HG02763 (cell line): Measurements from ENCODE around the gene DENND5B.
A peak's percentile ranks its signal among the peaks of the same experiment; 100 is the strongest.
"Not testable (repeated sequence)": the region's sequence is repeated elsewhere in the genome, so short reads cannot be mapped to it uniquely, and the experiment has no call there.

Experiments
- ATAC-seq: cut with Tn5 transposase; IDR thresholded peaks from one replicate; pipeline ENCODE4 v1.9.1; 2021; ENCODE audit warnings: mild to moderate bottlenecking, moderate library complexity; ENCODE audit not compliant: unreplicated experiment

Gene DENND5B

DNA sequence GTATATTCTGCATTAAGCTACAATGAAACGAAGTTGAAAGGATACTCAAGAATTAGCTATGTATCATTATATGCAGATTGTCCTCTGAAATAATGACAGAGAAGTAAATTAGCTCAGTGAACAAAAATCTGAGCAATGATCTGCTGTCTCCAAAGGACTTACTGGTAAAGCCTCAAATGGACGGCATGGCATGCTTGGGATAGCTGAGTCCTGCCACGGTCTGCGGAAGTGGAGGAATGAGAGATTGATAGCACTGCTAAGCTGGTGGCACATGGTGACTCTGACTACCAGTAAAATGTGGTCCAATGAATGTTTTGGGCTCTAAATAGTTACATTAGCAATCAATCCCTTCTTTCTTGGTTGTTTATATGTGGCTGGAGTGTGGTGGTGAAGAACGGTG, 3.7 kb upstream of the DENND5B start:
- no peak for ATAC-seq

DNA sequence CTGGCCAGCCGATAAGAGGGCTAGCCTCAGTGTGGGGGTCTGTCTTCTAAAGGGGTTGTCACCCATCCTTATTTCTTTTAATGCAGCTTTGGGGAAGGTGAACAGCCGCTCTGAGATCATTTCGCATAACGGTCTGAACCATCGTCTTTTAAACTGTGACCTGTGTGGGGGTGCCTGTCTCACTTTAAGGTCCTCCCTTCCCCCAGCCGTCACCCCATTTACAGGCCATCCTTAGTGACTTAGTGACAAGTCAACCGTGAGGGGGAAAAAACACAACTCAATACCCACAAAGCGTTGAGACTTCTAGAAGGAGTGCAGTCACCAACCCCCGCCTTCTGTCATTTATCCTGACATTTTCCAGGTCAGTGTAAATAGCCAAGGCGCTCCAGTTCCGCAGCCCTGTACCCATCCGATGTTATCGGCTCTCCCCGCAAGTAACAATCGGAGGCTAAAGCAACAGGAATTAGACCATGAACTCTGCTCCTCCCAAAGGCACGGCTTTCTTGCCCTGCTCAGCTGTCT, 505 bp upstream of the DENND5B start:
- peak; percentile 8 for ATAC-seq

DNA sequence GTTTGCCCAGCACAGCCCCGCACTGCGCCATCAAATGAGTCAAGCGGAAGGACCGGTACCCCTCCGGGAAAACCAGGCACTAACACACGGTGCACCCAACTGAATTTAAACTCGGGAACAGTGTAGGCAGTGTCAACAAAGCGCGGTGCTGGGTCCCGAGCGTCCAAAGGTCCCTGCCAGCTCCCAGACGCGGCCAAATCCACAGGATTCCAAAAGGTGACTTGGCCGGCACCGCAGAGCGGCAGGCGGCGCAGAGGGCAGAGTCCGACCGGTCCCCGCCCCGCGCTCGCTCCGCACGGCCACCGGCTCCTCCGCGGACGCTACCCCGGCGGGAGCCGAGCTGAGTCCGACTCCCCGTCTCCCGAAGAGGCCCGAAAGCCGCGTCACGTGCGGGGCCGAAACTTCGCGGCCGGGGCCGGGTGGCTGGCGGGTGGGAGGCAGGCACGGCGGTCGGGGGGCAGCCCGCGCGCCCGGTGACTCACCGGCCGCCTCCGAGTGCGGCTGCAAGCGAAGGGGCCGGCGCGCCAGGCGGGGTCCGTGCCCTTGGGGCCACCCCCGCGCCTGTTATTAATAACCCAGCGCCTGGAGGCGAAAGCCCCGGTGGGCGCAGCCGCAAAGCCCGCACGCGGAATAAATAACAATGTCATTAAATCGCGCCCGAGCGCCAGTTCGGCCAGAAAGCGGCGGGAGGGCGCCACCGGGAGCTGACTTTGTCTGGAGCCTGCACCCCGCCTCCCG, 863 bp downstream of the DENND5B start:
- peak; percentile 34 for ATAC-seq

GRCh38 chr12:31589598-31589903, 1.4 kb downstream of the DENND5B start:
- ATAC-seq = no peak

DNA sequence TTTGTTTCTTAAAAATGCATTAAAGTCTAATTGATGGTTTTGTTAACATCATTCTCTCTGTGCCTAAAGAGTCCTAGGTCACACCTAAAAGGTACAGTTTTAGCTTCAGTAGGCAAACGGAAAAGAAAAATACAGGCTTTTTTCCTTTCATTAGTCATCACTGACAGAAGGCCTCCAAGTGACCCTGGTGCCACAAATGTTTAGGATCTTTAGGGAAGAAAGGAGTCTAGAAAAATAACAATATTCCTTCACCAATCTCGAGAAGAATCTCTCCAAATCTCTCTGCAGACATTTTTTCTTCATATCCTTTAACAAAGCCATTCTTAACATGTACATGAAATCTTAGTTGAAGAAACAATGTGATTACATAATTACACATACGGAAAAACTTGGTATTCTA, 2.0 kb downstream of the DENND5B start:
- ATAC-seq = no peak

GRCh38 chr12:31586728-31587127, 4.2 kb downstream of the DENND5B start:
- ATAC-seq = peak; percentile 22

DNA sequence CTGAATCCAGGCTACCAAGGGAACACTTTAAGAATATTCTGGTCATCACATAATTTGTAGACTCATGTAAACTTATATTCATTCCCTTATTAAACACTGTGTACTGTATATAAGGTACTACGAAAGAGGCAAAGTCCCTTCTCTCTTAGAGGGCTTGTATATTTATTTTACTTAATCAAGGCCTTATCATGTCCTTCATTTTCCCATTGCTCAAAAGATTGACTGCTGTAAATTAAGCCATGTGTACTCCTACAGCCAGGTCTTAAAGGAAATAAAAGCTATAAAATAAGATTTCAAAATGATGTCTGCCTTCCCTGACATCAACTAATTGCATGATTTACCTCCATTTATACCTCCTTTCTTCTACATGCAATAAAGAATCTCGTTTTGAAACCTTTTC, 5.0 kb downstream of the DENND5B start:
- ATAC-seq = no peak

DNA sequence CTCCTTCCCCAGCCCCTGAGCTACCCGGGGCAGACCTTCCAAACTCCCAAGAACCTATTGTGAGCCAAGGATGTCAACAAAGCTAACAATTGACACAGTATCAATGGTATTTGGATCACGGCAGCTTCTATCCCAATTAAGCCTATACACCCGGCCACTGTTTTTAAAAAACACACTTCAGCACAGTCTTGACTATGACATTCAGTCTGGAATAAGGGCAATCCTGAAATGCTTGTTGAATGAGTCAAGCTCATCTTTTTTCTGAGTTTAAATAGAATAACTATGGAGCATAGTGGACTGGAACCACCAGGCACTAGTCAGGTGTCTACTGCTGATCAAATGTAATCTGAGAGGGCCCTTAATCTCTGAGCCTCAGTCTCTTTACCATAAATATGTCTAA, 5.7 kb downstream of the DENND5B start:
- no peak for ATAC-seq

GRCh38 chr12:31584782-31585181, 6.2 kb downstream of the DENND5B start:
- no peak for ATAC-seq

DNA sequence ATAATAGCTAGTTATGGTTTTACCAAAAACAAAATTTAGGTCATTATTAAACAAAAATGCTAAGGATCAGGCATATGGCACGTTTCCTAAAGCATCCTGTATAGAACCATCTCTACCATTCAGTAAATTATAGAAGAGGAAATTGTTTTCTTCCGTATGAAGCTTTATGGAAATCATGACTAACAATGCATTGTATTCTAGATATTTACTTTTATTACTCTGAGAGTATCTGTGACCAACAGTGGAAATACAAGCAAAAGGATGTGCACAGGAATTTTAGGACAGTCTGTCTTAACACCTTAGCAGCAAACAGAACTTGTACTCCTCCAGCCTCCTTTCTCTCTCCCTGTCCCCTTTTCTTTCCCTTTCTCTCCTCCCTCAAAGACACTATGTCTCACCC, 7.1 kb downstream of the DENND5B start:
- ATAC-seq = no peak

GRCh38 chr12:31582155-31582554, 8.8 kb downstream of the DENND5B start:
- ATAC-seq = no peak

DNA sequence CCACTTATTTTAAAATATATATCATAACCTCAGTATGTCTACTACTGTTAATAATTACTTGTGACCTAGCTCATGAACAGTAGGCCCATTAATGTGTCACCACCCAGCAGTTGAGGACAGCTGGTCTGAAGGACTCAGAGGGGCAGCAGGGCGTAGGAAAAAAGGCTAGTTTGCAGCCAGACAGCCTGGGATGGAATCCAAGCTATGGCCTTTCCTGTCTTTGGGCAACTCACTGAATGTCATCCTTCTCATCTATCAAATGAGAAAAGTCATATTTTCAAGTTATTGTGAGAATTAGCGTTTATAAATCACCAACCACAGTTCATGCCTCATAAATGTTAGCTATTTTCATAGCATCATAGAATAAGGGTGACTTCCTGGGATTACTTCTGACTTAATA, 12.3 kb downstream of the DENND5B start:
- ATAC-seq = no peak

- no peak for ATAC-seq
These were observed 15.9 kb downstream of the DENND5B start for GRCh38 chr12:31574803-31575575.

- not testable (repeated sequence) for ATAC-seq
These were observed 16.6 kb downstream of the DENND5B start for GRCh38 chr12:31574367-31574766.

GRCh38 chr12:31572900-31573600, 17.9 kb downstream of the DENND5B start:
- ATAC-seq = no peak

GRCh38 chr12:31570880-31571279, 20.1 kb downstream of the DENND5B start:
- ATAC-seq = no peak

GRCh38 chr12:31569517-31569916, 21.4 kb downstream of the DENND5B start:
- ATAC-seq = not testable (repeated sequence)

DNA sequence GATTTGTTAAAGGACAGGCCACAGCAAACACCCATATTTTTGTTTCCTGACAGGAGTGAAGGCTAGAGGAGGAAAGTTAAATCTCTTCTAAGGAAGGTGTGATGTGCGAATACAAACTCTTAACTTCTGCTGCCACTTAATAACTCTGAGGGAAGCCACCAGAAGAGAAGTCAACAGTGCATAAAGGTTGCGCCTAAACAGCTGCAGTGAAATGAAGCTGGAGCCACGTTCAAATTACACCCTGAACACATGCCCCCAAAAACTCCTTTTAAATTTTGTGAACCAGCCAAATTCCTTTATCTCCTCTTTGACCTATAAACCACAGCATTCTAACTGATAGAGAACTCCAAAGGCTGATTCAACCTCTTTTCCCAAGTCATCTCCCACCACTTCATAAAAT, 22.4 kb downstream of the DENND5B start:
- no peak for ATAC-seq

GRCh38 chr12:31567029-31567428, 23.9 kb downstream of the DENND5B start:
- no peak for ATAC-seq

- ATAC-seq = no peak
These were observed 24.4 kb downstream of the DENND5B start for GRCh38 chr12:31566547-31566946.

DNA sequence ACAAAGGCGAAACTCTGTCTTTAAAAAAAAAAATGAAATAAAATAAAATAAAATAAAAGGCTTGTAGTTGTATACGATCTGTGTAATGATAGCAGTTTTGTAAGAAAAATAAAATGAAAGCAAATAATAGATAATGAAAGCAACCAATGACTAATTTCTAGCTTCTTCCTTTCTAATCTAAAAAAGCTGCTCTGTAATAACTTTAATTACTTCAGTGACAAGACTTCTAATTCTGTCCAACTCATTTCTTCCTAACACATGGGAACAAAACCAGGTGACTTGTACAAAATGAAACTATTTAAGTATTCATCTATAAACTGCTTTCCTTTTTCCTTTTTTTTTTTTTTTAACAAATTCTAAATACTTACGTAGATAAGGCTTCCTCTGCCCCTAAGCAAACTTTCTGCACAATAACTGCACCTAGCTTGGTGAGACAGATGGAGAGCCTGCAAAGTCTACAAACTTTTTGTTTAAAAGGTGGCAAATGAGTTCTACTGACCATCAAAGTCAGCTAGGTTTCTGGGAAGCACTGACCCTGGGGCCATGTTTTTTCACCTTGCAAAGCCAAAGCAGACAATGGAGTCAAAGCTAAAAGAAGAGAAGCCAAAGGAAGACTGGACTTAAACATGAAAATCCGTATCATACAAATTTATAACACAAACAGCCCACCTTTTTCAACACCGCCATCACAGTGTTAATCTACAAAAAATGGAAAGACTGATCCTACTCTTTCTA, 28.2 kb downstream of the DENND5B start:
- ATAC-seq = no peak
